GM21717 (cell line): ENCODE results near the gene SLC41A1.
"Not testable (repeated sequence)": the region's sequence is repeated elsewhere in the genome, so short reads cannot be mapped to it uniquely, and the experiment has no call there.

Experiments
- ATAC-seq: cut with Tn5 transposase; IDR thresholded peaks from one replicate; pipeline ENCODE4 v1.9.1; 2021; ENCODE audit warnings: mild to moderate bottlenecking, moderate library complexity; ENCODE audit not compliant: unreplicated experiment

Gene SLC41A1

GRCh38 chr1:205812878-205813754, at the start of gene SLC41A1:
TSS of gene SLC41A1 (minus strand) at chr1:205813198. CDS start at chr1:205810441, 2,757 bp downstream.
- ATAC-seq: peak; percentile 79

GRCh38 chr1:205861540-205861939, 48.5 kb upstream of the SLC41A1 start:
- no peak for ATAC-seq

GRCh38 chr1:205858141-205858961, 45.4 kb upstream of the SLC41A1 start:
- ATAC-seq: no peak

- not testable (repeated sequence) for ATAC-seq
Observed at GRCh38 chr1:205857501-205857900, 44.5 kb upstream of the SLC41A1 start.

- no peak for ATAC-seq
Observed at GRCh38 chr1:205856433-205856832, 43.4 kb upstream of the SLC41A1 start.

GRCh38 chr1:205852969-205853368, 40.0 kb upstream of the SLC41A1 start:
- ATAC-seq: no peak

GRCh38 chr1:205851993-205852392, 39.0 kb upstream of the SLC41A1 start:
- no peak for ATAC-seq

- no peak for ATAC-seq
Observed at GRCh38 chr1:205849619-205850355, 36.8 kb upstream of the SLC41A1 start, which contains the start of gene PM20D1. TSS of gene PM20D1 (minus strand) at chr1:205850132. CDS start at chr1:205850072, 60 bp downstream.

GRCh38 chr1:205843036-205843859, 30.2 kb upstream of the SLC41A1 start:
- no peak for ATAC-seq

- ATAC-seq: no peak
Observed at GRCh38 chr1:205842229-205842628, 29.2 kb upstream of the SLC41A1 start.

GRCh38 chr1:205840146-205840923, 27.3 kb upstream of the SLC41A1 start:
- ATAC-seq: no peak

GRCh38 chr1:205837382-205837970, 24.5 kb upstream of the SLC41A1 start:
- ATAC-seq: no peak

GRCh38 chr1:205834751-205835150, 21.8 kb upstream of the SLC41A1 start:
- no peak for ATAC-seq

- no peak for ATAC-seq
Observed at GRCh38 chr1:205832326-205832751, 19.3 kb upstream of the SLC41A1 start.

- no peak for ATAC-seq
Observed at GRCh38 chr1:205827623-205828022, 14.6 kb upstream of the SLC41A1 start.

GRCh38 chr1:205826995-205827394, 14.0 kb upstream of the SLC41A1 start:
- ATAC-seq: no peak

GRCh38 chr1:205826016-205826806, 13.2 kb upstream of the SLC41A1 start:
- ATAC-seq: no peak

- ATAC-seq: no peak
Observed at GRCh38 chr1:205824180-205824579, 11.2 kb upstream of the SLC41A1 start.
